ENCODE data around the gene MLLT10.
"Not testable (repeated sequence)": the region's sequence is repeated elsewhere in the genome, so short reads cannot be mapped to it uniquely, and the experiment has no call there.

Gene MLLT10

DNA sequence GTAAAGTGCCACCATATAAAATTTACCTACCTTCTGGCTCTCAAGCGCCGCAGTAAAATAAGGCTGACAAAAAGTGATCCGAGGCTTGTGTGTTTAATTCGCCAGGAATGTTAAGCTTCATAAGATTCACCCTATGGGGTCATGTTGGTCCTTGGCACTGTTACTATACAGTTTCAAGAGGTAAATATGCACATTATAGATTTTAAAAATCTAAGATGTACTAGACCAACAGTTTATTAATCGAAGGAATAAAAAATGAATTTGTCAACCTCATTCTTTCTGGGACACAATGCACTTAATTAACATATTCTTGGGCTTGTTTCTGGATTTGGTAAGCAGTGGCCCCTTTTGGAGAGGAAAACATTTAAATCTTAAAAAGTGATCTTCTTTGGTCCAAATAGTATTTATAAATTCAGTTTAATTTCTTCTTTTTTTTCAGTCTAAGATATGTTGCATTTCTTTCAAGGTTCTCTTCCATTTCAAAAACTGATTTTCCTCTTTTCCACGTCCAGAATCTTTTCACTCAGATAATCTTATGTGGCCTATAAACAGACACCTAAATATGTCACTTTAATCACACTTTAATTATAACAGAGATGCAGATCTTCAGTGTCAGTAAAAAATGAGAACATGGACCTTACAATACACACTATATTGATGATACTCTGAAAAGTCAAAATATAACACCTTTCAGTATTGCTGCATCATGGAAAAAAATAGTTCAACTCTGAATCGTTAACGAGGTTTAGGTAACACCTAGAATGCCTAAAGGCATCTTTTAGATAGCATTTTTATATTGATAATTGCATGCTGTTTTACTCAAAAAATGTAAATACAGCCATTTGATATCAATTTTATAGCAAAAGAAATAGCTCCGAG, 4.8 kb upstream of the MLLT10 start:
- no peak for DNase-seq

GRCh38 chr10:21530168-21530567, 3.9 kb upstream of the MLLT10 start:
- no peak for DNase-seq

GRCh38 chr10:21530641-21531040, 3.4 kb upstream of the MLLT10 start:
- DNase-seq: no peak

GRCh38 chr10:21531164-21531563, 2.9 kb upstream of the MLLT10 start:
- no peak for DNase-seq

DNA sequence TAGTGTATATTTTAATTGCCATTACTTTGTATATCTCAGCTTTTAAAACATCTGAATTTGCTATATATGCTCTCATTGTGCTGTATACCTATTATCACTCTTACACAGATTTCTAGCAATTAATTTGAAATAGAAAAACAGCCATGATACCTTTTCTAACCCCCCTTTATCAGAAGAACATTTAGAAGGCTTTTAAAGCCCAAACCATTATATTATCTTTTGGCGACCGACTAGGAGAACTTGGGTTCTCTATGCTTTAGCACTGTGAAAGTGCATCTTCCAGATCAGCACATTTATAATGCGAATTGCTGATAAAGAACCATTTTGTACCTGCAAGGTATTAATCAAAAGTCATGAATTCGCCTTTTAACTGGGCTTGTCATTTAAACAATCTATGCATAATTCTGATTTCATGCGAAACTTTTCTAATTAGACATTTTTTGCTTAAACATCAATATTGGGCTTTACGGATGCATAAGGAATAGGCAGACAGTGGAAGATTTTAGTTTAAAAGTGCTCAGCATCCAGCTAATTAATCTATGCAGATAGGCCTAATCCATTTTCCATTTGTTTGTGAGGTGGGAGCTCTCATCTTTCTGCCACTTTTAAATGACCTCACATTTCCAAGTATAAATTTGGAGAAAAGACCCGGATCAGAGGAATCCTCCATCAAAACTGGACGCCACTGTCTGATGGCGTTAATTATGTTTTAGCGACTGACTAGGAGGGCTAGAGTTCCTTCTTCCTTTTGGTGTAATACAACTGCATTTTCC, 1.2 kb upstream of the MLLT10 start:
- no peak for DNase-seq

- DNase-seq: no peak
Measured at GRCh38 chr10:21534280-21534586, 201 bp downstream of the MLLT10 start.

- no peak for DNase-seq
Measured at GRCh38 chr10:21534604-21535493, 817 bp downstream of the MLLT10 start.

- DNase-seq: no peak
Measured at GRCh38 chr10:21535494-21535965, 1.5 kb downstream of the MLLT10 start.

GRCh38 chr10:21535976-21536375, 1.9 kb downstream of the MLLT10 start:
- not testable (repeated sequence) for DNase-seq

- no peak for DNase-seq
Measured at GRCh38 chr10:21536874-21537273, 2.8 kb downstream of the MLLT10 start.

GRCh38 chr10:21540701-21541100, 6.7 kb downstream of the MLLT10 start:
- DNase-seq: not testable (repeated sequence)

DNA sequence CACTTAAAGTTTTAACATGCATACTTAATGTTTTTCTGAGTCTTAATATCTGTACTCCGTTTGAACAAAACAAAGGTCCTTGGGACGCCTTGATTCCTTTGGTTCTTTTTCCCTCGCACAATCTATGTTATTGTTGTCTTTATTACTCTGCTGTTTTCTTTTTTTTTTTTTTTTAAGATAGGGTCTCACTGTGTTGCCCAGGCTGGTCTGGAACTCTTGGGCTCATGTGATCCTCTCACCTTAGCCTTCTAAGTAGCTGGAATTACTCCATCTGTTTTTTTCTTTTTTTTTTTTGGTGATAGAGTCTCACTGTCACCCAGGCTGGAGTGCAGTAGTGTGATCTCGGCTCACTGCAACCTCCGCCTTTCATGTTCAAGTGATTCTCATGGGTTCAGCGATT, 13.2 kb downstream of the MLLT10 start:
- DNase-seq: no peak

DNA sequence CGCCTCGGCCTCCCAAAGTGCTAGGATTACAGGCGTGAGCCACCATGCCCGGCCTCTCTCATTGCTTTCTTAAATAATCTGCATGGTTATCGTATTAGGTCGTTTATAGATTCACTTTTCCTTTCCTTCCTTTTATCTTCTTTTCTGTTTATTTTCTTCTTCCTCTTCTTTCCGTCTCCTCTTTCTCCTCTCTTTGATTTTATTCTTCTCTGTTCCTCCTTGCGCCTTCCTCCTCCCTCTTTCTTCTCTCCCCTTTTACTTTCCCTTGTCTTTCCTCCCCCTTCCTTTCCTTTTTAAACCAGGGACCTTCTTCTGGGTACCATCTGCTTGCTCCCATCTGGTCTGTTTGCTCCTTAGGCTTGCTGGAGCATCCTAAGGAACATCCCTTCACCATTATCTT, 18.6 kb downstream of the MLLT10 start:
- DNase-seq: no peak

DNA sequence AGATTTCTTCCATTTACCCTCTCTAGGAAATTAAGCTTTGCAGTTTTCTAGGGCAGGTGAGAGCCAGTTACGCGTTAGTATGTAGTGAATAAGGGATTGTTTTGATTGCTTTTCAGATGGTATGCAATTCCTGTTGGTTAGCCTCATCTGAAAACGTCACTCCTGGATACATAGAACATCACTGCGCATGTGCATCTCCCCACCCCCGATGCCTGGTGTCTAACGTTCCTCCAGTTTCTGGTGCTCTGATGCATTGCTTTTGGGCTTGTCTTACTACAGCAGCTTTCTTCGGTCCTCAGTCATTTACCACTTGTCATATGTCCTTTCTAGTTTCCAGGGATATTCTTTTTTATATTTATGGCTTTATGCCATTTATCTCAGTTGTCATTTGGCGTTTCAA, 22.5 kb downstream of the MLLT10 start:
- DNase-seq: no peak

DNA sequence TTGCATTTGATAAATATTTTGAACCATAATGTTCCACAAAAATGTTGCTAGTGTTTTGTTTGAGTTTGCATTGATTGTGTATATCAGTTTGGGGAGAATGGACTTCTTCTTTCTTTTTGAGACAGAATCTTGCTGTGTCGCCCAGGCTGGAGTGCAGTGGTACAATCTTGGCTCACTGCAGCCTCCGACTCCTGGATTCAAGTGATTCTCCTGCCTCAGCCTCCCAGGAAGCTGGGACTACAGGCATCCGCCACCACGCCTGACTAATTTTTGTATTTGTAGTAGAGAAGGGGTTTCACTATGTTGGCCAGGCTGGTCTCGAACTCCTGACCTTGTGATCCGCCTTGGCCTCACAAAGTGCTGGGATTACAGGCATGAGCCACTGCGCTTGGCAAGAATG, 25.0 kb downstream of the MLLT10 start:
- not testable (repeated sequence) for DNase-seq

GRCh38 chr10:21570761-21571521, 36.9 kb downstream of the MLLT10 start:
- no peak for DNase-seq

DNA sequence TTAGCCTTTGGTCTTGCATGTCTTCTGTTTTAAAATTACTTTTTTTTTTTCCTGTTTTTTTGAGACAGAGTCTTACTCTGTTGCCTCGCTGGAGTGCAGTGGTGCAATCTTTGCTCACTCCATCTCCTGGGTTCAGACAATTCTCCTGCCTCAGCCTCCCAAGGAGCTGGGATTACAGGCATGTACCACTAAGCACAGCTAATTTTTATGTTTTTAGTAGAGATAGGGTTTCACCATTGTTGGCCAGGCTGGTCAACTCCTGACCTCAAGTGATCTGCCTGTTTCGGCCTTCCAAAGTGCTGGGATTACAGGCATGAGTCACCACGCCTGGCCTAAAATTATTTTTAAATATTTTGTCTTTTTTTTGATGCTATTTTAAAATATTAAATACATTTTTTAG, 38.5 kb downstream of the MLLT10 start:
- DNase-seq: no peak

GRCh38 chr10:21574514-21574913, 40.5 kb downstream of the MLLT10 start:
- DNase-seq: not testable (repeated sequence)

GRCh38 chr10:21579291-21579690, 45.3 kb downstream of the MLLT10 start:
- no peak for DNase-seq

GRCh38 chr10:21581421-21581834, 47.4 kb downstream of the MLLT10 start:
- not testable (repeated sequence) for DNase-seq

- no peak for DNase-seq
Measured at GRCh38 chr10:21584834-21585530, 51.0 kb downstream of the MLLT10 start.

DNA sequence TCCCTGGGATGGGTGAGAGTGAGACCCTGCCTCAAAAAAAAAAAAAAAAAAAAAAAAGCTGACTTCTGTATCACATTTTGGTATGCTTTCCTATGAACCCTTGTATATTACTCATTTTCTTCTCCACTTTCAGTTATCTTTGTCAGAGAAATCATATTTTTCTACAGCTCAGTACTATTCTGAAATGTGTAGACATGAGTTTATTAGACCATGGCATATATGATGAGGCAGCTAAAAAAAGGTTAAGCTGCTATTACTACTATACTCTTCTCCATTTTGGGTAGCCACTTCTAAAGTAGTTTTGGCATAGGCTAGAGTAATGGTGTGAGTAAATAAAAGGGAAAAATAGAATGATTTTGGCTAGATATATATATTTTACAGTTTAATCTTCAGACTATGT, 53.4 kb downstream of the MLLT10 start:
- no peak for DNase-seq

Data from NK-92 treated with Interleukin-12 subunit alpha and Interleukin-12 subunit beta, amount 100 ng/mL, for 24 hours (cell line).